HEK293 (cell line): Measurements from ENCODE around the gene ZER1.

Experiments used
- EGR2 ChIP-seq: fragments of 450-650 bp; formaldehyde crosslinking; IDR thresholded peaks from 2 replicates; pipeline ENCODE4 v1.5.1; 2016; ENCODE audit warnings: low read depth, missing biosample characterization, missing genetic modification characterization
- KLF8 ChIP-seq: fragments of 450-650 bp; formaldehyde crosslinking; IDR thresholded peaks from 2 replicates; pipeline ENCODE4 v1.5.1; 2016; ENCODE audit warnings: missing biosample characterization, missing genetic modification characterization
- PATZ1 ChIP-seq: fragments of 450-650 bp; formaldehyde crosslinking; IDR thresholded peaks from 2 replicates; pipeline ENCODE4 v1.5.1; 2016; ENCODE audit warnings: missing biosample characterization, missing genetic modification characterization
- WT1 ChIP-seq: fragments of 450-650 bp; formaldehyde crosslinking; IDR thresholded peaks from 2 replicates; pipeline ENCODE4 v1.5.1; 2016; ENCODE audit warnings: missing biosample characterization, missing genetic modification characterization
- ZBTB20 ChIP-seq: fragments of 450-650 bp; formaldehyde crosslinking; IDR thresholded peaks from 2 replicates; pipeline ENCODE4 v1.5.1; 2016; ENCODE audit warnings: missing biosample characterization, missing genetic modification characterization
- ZBTB26 ChIP-seq: fragments of 450-650 bp; formaldehyde crosslinking; optimal IDR thresholded peaks from 2 replicates; pipeline ENCODE3; 2016; ENCODE audit warnings: missing biosample characterization, mild to moderate bottlenecking, missing genetic modification characterization
- ZBTB8A ChIP-seq: fragments of 450-650 bp; formaldehyde crosslinking; IDR thresholded peaks from 2 replicates; pipeline ENCODE4 v1.5.1; 2016; ENCODE audit warnings: missing biosample characterization, missing genetic modification characterization
- ZFHX2 ChIP-seq: fragments of 450-650 bp; formaldehyde crosslinking; conservative IDR thresholded peaks from 2 replicates; pipeline ENCODE4 v1.5.1; 2016; ENCODE audit warnings: missing biosample characterization, missing genetic modification characterization
- ZNF18 ChIP-seq: fragments of 450-650 bp; formaldehyde crosslinking; IDR thresholded peaks from 2 replicates; pipeline ENCODE4 v1.5.1; 2016; ENCODE audit warnings: missing biosample characterization, missing genetic modification characterization
- ZNF211 ChIP-seq: fragments of 450-650 bp; formaldehyde crosslinking; IDR thresholded peaks from 2 replicates; pipeline ENCODE4 v1.5.1; 2016; ENCODE audit warnings: low read depth, missing biosample characterization, missing genetic modification characterization
- ZNF449 ChIP-seq: fragments of 450-650 bp; formaldehyde crosslinking; IDR thresholded peaks from 2 replicates; pipeline ENCODE4 v1.5.1; 2017; ENCODE audit warnings: missing biosample characterization, mild to moderate bottlenecking, missing genetic modification characterization, moderate library complexity
- ZNF529 ChIP-seq: fragments of 450-650 bp; formaldehyde crosslinking; IDR thresholded peaks from 2 replicates; pipeline ENCODE4 v1.5.1; 2017; ENCODE audit warnings: missing genetic modification characterization, missing biosample characterization; ENCODE audit not compliant: insufficient replicate concordance
- ZNF600 ChIP-seq: fragments of 450-650 bp; formaldehyde crosslinking; IDR thresholded peaks from 2 replicates; pipeline ENCODE4 v1.5.1; 2016; ENCODE audit warnings: missing biosample characterization, missing genetic modification characterization
- ZNF843 ChIP-seq: fragments of 450-650 bp; formaldehyde crosslinking; IDR thresholded peaks from 2 replicates; pipeline ENCODE4 v1.5.1; 2016; ENCODE audit warnings: missing biosample characterization, missing genetic modification characterization
- ZXDB ChIP-seq: fragments of 450-650 bp; formaldehyde crosslinking; IDR thresholded peaks from 2 replicates; pipeline ENCODE4 v1.5.1; 2016; ENCODE audit warnings: missing biosample characterization, missing genetic modification characterization
- TF ChIP-seq, protein P1 (sequence below): fragments of 450-650 bp; formaldehyde crosslinking; IDR thresholded peaks from 2 replicates; pipeline ENCODE4 v1.5.1; 2017; ENCODE audit warnings: missing biosample characterization, missing genetic modification characterization
- TF ChIP-seq, protein P2 (sequence below): fragments of 450-650 bp; formaldehyde crosslinking; IDR thresholded peaks from 2 replicates; pipeline ENCODE4 v1.5.1; 2016; ENCODE audit warnings: missing biosample characterization, missing genetic modification characterization, low read depth
- TF ChIP-seq, protein P3 (sequence below): fragments of 450-650 bp; formaldehyde crosslinking; IDR thresholded peaks from 2 replicates; pipeline ENCODE4 v1.5.1; 2016; ENCODE audit warnings: missing biosample characterization, missing genetic modification characterization
- TF ChIP-seq, protein P4 (sequence below): fragments of 450-650 bp; formaldehyde crosslinking; IDR thresholded peaks from 2 replicates; pipeline ENCODE4 v1.5.1; 2017; ENCODE audit warnings: missing biosample characterization, missing genetic modification characterization
- TF ChIP-seq, protein P5 (sequence below): fragments of 450-650 bp; formaldehyde crosslinking; IDR thresholded peaks from 2 replicates; pipeline ENCODE4 v1.5.1; 2016; ENCODE audit warnings: missing biosample characterization, missing genetic modification characterization

Gene ZER1

DNA sequence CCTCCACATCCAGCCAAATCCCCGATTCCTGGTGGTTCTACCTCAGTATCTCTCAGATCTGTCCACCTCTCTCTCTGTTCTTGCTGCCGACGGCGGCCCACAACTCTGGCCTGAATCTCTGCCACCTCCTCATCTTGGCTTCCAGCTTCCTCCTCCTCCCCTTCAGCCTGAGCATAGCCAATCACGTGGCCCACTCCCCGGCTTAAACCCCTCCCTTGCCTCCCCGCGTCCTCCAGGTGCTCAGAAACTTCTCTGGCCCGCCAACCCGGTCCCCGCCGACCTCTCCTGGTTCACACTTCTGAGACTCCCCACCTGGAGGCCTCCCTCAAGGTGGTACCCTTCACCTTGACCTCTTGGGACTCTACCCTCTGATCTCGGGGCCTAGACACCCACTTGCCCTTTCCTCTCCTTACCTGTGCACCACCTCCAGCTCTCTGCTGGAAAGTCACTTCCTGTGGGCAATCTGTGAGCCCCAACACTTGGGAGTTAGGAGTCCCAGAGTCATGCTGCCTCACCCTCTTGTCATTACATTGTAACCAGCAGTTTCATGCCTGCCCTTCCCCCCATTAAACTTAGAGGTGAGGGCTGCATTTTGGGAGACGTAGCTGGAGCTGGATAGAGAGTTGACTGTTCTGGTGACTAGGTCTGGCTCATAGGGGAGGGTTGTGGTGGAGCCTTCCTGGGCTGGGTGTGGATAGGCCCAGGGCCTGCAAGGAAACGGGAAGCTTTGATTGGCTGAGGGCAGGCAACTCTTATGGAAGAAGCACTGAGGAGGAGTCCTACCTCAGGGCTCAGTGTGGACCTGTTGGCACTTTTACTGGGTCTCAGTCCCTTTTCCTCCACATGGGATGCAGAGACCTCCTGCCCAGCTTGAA, 87.2 kb downstream of the ZER1 start (continued):
- TF ChIP-seq, protein P1, sequence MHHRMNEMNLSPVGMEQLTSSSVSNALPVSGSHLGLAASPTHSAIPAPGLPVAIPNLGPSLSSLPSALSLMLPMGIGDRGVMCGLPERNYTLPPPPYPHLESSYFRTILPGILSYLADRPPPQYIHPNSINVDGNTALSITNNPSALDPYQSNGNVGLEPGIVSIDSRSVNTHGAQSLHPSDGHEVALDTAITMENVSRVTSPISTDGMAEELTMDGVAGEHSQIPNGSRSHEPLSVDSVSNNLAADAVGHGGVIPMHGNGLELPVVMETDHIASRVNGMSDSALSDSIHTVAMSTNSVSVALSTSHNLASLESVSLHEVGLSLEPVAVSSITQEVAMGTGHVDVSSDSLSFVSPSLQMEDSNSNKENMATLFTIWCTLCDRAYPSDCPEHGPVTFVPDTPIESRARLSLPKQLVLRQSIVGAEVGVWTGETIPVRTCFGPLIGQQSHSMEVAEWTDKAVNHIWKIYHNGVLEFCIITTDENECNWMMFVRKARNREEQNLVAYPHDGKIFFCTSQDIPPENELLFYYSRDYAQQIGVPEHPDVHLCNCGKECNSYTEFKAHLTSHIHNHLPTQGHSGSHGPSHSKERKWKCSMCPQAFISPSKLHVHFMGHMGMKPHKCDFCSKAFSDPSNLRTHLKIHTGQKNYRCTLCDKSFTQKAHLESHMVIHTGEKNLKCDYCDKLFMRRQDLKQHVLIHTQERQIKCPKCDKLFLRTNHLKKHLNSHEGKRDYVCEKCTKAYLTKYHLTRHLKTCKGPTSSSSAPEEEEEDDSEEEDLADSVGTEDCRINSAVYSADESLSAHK (tag by site-specific recombination): peak; percentile 83
- TF ChIP-seq EGR2 (tag by site-specific recombination) (peak; percentile 78), ZNF529 (tag by site-specific recombination) (no peak), ZFHX2 (tag by site-specific recombination) (peak; percentile 70), KLF8 (peak; percentile 61; the same call in 1 of the 2 replicates), WT1 (tag by site-specific recombination) (peak; percentile 64), ZNF449 (tag by site-specific recombination) (no peak), ZXDB (tag by site-specific recombination) (peak; percentile 75), ZNF18 (peak; percentile 98), ZNF843 (tag by site-specific recombination) (0 out of 2 replicates have a peak, but pooled peaks have one; percentile 25), ZBTB8A (tag by site-specific recombination) (0 out of 2 replicates have a peak, but pooled peaks have one; percentile 9), PATZ1 (tag by site-specific recombination) (peak; percentile 93), ZNF600 (tag by site-specific recombination) (peak; percentile 100), ZNF211 (tag by site-specific recombination) (no peak), ZBTB20 (peak; percentile 74), ZBTB26 (tag by site-specific recombination) (peak; percentile 28)
- TF ChIP-seq, protein P2, sequence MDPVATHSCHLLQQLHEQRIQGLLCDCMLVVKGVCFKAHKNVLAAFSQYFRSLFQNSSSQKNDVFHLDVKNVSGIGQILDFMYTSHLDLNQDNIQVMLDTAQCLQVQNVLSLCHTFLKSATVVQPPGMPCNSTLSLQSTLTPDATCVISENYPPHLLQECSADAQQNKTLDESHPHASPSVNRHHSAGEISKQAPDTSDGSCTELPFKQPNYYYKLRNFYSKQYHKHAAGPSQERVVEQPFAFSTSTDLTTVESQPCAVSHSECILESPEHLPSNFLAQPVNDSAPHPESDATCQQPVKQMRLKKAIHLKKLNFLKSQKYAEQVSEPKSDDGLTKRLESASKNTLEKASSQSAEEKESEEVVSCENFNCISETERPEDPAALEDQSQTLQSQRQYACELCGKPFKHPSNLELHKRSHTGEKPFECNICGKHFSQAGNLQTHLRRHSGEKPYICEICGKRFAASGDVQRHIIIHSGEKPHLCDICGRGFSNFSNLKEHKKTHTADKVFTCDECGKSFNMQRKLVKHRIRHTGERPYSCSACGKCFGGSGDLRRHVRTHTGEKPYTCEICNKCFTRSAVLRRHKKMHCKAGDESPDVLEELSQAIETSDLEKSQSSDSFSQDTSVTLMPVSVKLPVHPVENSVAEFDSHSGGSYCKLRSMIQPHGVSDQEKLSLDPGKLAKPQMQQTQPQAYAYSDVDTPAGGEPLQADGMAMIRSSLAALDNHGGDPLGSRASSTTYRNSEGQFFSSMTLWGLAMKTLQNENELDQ (tag by site-specific recombination): no peak
- TF ChIP-seq, protein P3, sequence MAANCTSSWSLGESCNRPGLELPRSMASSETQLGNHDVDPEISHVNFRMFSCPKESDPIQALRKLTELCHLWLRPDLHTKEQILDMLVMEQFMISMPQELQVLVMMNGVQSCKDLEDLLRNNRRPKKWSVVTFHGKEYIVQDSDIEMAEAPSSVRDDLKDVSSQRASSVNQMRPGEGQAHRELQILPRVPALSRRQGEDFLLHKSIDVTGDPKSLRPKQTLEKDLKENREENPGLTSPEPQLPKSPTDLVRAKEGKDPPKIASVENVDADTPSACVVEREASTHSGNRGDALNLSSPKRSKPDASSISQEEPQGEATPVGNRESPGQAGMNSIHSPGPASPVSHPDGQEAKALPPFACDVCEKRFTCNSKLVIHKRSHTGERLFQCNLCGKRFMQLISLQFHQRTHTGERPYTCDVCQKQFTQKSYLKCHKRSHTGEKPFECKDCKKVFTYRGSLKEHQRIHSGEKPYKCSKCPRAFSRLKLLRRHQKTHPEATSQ (tag by site-specific recombination): no peak
- TF ChIP-seq, protein P4, sequence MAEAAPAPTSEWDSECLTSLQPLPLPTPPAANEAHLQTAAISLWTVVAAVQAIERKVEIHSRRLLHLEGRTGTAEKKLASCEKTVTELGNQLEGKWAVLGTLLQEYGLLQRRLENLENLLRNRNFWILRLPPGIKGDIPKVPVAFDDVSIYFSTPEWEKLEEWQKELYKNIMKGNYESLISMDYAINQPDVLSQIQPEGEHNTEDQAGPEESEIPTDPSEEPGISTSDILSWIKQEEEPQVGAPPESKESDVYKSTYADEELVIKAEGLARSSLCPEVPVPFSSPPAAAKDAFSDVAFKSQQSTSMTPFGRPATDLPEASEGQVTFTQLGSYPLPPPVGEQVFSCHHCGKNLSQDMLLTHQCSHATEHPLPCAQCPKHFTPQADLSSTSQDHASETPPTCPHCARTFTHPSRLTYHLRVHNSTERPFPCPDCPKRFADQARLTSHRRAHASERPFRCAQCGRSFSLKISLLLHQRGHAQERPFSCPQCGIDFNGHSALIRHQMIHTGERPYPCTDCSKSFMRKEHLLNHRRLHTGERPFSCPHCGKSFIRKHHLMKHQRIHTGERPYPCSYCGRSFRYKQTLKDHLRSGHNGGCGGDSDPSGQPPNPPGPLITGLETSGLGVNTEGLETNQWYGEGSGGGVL (tag by site-specific recombination): peak; percentile 41; the same call in 1 of the 2 replicates
- TF ChIP-seq, protein P5, sequence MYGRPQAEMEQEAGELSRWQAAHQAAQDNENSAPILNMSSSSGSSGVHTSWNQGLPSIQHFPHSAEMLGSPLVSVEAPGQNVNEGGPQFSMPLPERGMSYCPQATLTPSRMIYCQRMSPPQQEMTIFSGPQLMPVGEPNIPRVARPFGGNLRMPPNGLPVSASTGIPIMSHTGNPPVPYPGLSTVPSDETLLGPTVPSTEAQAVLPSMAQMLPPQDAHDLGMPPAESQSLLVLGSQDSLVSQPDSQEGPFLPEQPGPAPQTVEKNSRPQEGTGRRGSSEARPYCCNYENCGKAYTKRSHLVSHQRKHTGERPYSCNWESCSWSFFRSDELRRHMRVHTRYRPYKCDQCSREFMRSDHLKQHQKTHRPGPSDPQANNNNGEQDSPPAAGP: peak; percentile 11; the same call in 1 of the 2 replicates
